Activated CD4-positive, alpha-beta T cell treated with anti-CD3 and anti-CD28 coated beads for 48 hours (primary cell): ENCODE measurements around the gene TDRKH.

Experiments
- DNase-seq: peaks from one replicate; pipeline ENCODE4 v3.0.0-alpha.2; 2020

The TDRKH gene, protein sequence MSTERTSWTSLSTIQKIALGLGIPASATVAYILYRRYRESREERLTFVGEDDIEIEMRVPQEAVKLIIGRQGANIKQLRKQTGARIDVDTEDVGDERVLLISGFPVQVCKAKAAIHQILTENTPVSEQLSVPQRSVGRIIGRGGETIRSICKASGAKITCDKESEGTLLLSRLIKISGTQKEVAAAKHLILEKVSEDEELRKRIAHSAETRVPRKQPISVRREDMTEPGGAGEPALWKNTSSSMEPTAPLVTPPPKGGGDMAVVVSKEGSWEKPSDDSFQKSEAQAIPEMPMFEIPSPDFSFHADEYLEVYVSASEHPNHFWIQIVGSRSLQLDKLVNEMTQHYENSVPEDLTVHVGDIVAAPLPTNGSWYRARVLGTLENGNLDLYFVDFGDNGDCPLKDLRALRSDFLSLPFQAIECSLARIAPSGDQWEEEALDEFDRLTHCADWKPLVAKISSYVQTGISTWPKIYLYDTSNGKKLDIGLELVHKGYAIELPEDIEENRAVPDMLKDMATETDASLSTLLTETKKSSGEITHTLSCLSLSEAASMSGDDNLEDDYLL

DNA sequence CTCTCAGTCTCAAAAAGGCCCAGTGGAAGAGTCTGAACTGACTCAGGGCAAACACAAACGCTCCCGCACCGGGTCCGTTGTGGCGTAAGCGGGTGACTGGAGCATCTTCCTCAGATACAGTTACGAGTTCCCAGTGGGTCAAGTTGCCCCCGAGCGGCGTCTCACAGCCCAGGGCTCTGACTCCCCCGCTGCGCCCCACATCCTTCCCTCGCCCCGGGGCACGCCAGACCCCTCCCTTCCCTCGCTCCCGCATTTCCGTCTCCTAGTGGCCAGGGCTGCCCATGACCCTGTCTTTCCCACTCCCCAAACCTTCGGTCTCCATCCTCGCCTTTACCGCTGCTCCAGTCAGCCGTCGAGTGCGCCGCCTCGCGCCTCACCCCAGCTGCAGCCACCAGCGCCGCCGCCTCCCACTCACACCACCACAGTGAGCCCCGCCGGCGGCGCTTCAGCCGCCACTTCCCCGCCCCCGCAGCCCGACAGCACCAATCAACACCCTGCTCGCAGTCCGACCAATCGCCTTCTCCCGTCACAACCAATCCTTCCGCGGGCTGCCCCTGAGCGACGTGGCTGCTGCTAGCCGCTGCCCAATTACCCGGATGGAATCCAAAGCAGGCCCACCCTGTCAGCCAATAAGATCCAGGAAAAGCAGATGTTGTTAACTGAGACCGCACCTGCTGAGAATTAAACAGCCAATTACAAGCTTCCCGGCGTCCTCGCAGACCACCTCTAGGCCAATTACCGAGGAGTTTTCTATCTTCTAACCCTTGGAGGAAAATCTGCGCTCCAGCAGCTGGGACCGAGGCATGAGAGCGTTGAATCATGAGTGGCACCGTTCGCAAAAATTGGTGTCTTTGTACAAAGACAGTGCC, at the start of gene TDRKH:
Gene TDRKH (minus strand): TSS at position 430 of the 869 bp plus-strand sequence. CDS start 7,478 bp downstream, outside the sequence.
- DNase-seq = peak; percentile 99

GRCh38 chr1:151839457-151840403, 49.4 kb upstream of the TDRKH start, which contains the start of gene C2CD4D:
Gene C2CD4D, minus strand, starts transcription at chr1:151839820. Its CDS starts 831 bp downstream, at chr1:151838989.
- peak; percentile 77 for DNase-seq

- no peak for DNase-seq
These were observed 48.7 kb upstream of the TDRKH start for GRCh38 chr1:151839082-151839412.

- peak; percentile 61 for DNase-seq
These were observed 48.2 kb upstream of the TDRKH start for GRCh38 chr1:151838222-151839081.

DNA sequence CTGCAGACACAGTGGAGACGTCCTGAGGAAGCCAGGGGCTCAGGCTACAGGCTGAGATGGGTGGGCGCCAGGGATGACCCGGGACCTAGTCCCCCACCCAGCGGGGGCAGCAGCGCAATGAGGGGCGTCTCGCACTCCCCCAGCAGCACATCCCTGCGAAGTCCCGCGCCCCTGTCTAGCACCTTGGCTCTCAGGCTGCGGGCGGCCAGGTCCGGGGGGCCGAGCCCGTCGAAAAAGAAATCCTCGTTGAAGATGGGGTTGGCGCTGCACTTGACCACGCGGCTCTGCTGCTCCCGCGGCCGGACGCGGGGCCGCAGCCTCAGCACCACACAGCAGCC, 47.6 kb upstream of the TDRKH start:
- DNase-seq = no peak

DNA sequence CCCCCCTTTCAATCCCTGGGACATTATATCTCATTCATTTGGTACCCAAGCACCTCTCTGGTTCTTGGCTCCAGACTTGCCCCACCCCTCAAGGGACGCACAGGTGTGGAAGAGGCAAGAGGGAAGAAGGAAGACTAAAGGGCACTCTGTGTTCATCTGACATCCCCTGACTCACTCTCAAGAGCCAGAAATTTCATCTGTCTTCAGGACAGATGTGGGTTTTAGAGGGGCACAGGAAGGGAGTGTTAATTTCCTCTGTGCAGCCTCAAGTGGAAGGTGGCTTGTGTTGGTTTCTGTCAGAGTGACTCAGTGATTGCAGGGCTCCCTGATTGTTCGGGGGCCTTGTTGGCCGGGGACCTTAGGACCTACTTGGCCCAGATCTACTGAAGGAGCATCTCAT, 46.9 kb upstream of the TDRKH start:
- no peak for DNase-seq

DNA sequence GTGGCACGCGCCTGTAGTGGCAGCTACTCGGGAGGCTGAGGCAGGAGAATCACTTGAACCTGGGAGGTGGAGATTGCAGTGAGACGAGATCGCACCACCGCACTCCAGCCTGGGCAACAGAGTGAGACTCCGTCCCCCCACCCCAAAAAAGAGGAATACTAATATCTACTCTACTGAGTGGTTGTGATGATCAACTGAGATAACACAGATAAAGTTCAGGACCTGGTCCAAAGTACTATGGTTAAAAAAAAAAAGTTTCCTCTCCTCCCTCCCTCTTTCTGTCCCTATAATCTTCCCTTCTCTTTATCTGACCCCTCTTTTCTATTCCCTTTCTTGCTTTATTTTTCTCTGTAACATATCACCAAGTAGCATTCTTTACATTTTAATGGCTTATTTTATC, 45.3 kb upstream of the TDRKH start:
- no peak for DNase-seq

GRCh38 chr1:151834239-151834638, 43.9 kb upstream of the TDRKH start:
- no peak for DNase-seq

GRCh38 chr1:151833172-151833900, 43.0 kb upstream of the TDRKH start:
- no peak for DNase-seq

- no peak for DNase-seq
These were observed 42.1 kb upstream of the TDRKH start for GRCh38 chr1:151832318-151832980.

- DNase-seq = no peak
These were observed 41.3 kb upstream of the TDRKH start, which contains the start of gene RORC for GRCh38 chr1:151831605-151832004. Gene RORC, minus strand, starts transcription at chr1:151831802. Its CDS starts 38 bp downstream, at chr1:151831764.

DNA sequence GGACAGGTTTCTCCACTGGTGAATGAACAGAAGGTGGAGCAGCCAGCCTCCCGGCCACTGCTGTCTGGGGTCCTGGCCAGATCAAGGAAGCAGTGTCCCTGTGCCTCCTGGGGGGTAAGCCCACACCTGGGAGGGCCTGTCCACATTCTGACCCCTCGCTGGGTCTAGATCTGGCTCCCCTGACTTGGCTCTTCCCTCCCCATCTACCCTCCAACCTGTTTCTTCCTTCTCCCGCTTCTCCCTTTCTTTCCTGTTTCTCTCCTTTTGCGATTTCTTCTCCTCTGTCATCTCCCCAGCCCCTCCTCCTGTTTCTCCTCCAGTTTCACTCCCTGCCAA, 40.9 kb upstream of the TDRKH start:
- no peak for DNase-seq

GRCh38 chr1:151830055-151830454, 39.8 kb upstream of the TDRKH start:
- DNase-seq = no peak

DNA sequence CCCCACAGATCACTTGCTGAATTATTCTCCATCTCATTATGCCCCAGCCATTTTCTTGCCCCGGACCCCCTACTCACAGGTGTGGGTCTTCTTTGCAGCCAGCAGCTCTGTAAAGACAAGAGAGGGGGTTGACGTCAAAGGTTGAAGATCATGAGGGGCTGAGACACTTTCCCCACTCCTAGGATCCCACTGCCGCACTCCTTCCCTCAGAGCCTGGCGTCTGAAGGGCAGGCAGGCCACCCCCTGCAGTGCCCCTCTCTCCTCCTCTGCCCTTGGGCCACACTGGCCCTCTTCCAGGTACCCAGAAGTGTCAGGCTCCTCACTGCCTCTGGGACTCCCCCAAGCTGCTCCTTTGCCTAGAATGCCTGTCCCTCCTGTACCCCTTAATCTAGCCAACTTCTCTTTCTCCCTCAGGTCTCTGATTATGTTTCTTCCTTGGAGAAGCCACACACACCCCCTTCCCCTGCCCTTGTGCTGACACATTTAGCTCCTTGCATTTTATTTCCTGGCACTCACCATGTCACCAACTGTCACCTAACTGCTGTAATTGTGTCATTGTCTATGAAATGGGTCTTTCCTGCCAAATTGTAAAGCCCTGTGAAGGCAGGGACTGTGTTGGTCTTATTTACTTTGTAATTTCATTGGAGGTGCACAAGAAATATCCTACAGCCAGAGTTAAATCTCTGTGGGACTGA, 39.2 kb upstream of the TDRKH start:
- DNase-seq = no peak

DNA sequence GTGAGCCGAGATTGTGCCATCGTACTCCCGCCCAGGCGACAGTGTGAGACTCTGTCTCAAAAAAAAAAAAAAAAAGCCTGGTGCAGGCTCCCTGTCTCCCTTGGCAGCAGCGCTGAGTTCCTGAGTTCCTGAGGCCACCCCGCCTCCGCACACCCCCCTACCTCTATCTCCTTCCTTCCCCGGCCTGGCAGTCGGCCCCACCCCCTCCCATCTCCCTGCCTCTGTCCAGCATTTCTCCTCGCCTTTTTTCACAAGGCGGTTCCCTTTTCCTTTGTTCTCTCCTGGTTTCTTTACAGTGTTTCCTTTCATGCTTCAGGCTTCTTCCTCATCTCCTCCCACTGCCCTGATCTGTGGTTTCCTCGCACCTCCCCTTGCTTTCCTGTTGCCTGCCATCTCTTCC, 38.6 kb upstream of the TDRKH start:
- DNase-seq = no peak

- no peak for DNase-seq
These were observed 37.6 kb upstream of the TDRKH start for GRCh38 chr1:151827853-151828252.

DNA sequence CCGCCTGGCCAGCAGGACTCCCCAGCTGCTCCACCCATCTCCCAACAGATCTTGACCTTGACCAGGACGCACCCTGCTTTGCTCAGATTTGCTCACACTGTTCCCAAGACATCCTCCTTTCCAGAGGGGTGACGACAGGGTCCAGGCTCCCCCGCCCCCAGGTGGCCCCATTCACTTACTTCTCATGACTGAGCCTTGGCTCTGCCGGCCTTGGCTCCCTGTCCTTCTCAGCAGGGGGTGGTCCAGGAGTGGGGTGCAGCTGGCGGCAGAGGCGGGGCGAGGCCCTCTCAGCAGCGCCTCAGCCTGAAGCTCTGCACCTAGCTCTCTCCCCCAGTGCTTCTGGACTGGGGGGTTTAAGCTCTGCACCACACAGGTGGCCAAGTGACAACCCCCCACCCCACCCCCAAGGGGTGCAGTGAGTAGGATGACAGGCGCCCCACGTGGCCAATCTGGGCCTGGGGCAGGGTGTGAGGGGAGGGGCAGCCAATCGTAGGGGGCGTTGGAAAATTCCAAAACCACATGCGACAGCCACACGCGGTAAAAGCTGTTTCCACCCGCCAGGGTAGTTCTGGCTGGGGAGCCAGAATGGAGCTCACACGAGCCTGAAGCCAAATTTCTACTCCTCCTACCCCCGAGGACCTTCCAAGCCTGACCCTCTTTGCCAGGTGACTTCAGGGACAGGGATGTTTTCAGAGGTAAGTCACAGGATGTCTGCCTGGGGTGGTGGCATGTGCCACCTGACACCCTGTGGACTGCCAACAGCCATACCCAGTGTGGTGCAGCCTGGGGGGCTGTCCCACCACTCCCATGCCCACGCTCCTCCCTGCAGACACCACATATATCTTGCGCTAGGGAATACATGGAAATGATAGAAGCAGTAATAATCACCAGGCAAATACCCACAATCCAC, 35.7 kb upstream of the TDRKH start:
- DNase-seq = peak; percentile 52

DNA sequence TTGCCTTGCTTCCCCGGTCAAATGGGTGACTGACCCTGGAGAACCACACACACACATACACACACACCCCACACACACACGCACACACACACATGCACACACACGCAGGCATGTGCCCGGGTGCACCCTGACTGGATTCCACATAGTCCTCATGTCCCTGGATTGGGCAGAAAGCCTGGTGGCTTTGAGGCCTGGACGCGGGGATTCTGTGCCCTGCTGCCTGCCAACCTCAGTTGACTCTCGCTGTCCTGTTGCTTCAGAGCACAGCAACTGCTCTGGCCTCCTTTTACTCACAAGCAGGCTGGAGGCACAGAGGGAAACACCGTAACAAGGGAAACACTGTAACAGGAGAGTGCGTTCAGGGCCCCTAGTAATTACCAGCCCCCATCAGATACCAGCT, 34.9 kb upstream of the TDRKH start:
- DNase-seq = no peak

DNA sequence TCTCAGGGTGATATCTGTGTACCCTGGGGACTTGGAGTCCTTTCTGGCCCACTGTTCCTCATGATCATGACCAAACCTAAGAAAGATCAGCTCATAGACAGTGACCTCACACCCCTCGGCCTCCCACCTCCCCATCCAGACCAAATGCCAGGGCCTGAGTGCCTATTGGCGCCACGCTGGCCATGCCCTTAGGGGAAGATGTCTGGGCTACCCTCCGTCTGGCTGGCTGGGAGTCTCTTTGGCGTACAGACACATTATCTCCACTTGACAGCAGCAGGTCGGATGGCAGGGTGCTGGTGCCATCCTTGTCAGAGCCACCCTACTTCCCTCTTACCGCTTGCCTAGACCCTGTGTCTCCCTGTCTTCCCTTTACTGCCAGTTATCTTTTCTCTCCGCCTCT, 32.9 kb upstream of the TDRKH start:
- no peak for DNase-seq
